SK-N-SH treated with all-trans-retinoic acid at 6 μM for 48 hours (cell line): ENCODE results near the gene E2F6.

Experiments
- ATAC-seq: fragments of 200-7000 bp; cut with Tn5 transposase; 3 replicates; pipeline ENCODE4 v1.9.1; 2020; ENCODE audit warnings: mild to moderate bottlenecking, moderate library complexity
- ARNTL ChIP-seq: fragments of 450-650 bp; formaldehyde crosslinking; IDR thresholded peaks from 2 replicates; pipeline ENCODE4 v1.5.0; 2020; ENCODE audit warnings: low read depth, mild to moderate bottlenecking, moderate library complexity, borderline replicate concordance
- BACH2 ChIP-seq: fragments of 250-450 bp; sonication (Bioruptor Pico); IDR thresholded peaks from 2 replicates; pipeline ENCODE4 v1.9.0; 2021; ENCODE audit warnings: mild to moderate bottlenecking, borderline replicate concordance
- CREB5 ChIP-seq: fragments of 250-450 bp; sonication (Bioruptor Pico); IDR thresholded peaks from 2 replicates; pipeline ENCODE4 v1.5.1; 2020; ENCODE audit warnings: low read depth, mild to moderate bottlenecking, moderate library complexity
- CSDC2 ChIP-seq: fragments of 250-450 bp; sonication (Bioruptor Pico); IDR thresholded peaks from 2 replicates; pipeline ENCODE4 v1.5.0; 2020; ENCODE audit warnings: mild to moderate bottlenecking, moderate library complexity
- CSRNP3 ChIP-seq: fragments of 250-450 bp; sonication (Bioruptor Pico); IDR thresholded peaks from 2 replicates; pipeline ENCODE4 v1.5.1; 2021; ENCODE audit warnings: mild to moderate bottlenecking, moderate library complexity
- ESRRG ChIP-seq: fragments of 250-450 bp; sonication (Bioruptor Pico); IDR thresholded peaks from 2 replicates; pipeline ENCODE4 v1.6.1; 2021; ENCODE audit warnings: mild to moderate bottlenecking
- GLIS3 ChIP-seq: fragments of 250-450 bp; sonication (Bioruptor Pico); IDR thresholded peaks from 2 replicates; pipeline ENCODE4 v1.5.0; 2020; ENCODE audit warnings: mild to moderate bottlenecking, moderate library complexity
- ISL1 ChIP-seq: fragments of 250-450 bp; sonication (Bioruptor Pico); IDR thresholded peaks from 2 replicates; pipeline ENCODE4 v2.1.2; 2022; ENCODE audit warnings: mild to moderate bottlenecking, moderate library complexity
- OSR1 ChIP-seq: fragments of 250-450 bp; sonication (Bioruptor Pico); IDR thresholded peaks from 2 replicates; pipeline ENCODE4 v1.8.0; 2022; ENCODE audit warnings: moderate library complexity, mild to moderate bottlenecking, inconsistent platforms
- PATZ1 ChIP-seq: fragments of 250-450 bp; sonication (Bioruptor Pico); IDR thresholded peaks from 2 replicates; pipeline ENCODE4 v1.8.0; 2020; ENCODE audit warnings: mild to moderate bottlenecking, moderate library complexity, borderline replicate concordance
- POU6F1 ChIP-seq: fragments of 250-450 bp; sonication (Bioruptor Pico); IDR thresholded peaks from 2 replicates; pipeline ENCODE4 v1.8.0; 2021; ENCODE audit warnings: low read depth, mild to moderate bottlenecking, moderate library complexity, borderline replicate concordance
- PPARA ChIP-seq: fragments of 250-450 bp; sonication (Bioruptor Pico); IDR thresholded peaks from 2 replicates; pipeline ENCODE4 v1.5.0; 2020; ENCODE audit warnings: mild to moderate bottlenecking, borderline replicate concordance
- RARB ChIP-seq: fragments of 250-450 bp; sonication (Bioruptor Pico); IDR thresholded peaks from 2 replicates; pipeline ENCODE4 v1.8.0; 2021; ENCODE audit warnings: mild to moderate bottlenecking, moderate library complexity
- SNAI2 ChIP-seq: fragments of 250-450 bp; sonication (Bioruptor Pico); IDR thresholded peaks from 2 replicates; pipeline ENCODE4 v1.5.0; 2020; ENCODE audit warnings: mild to moderate bottlenecking, moderate library complexity
- TOX ChIP-seq: fragments of 250-450 bp; sonication (Bioruptor Pico); IDR thresholded peaks from 2 replicates; pipeline ENCODE4 v1.8.0; 2021; ENCODE audit warnings: mild to moderate bottlenecking, moderate library complexity, borderline replicate concordance
- TSHZ2 ChIP-seq: fragments of 250-450 bp; sonication (Bioruptor Pico); IDR thresholded peaks from 2 replicates; pipeline ENCODE4 v1.5.0; 2020; ENCODE audit warnings: mild to moderate bottlenecking, moderate library complexity
- ZC3H10 ChIP-seq: fragments of 250-450 bp; sonication (Bioruptor Pico); IDR thresholded peaks from 2 replicates; pipeline ENCODE4 v1.5.1; 2021; ENCODE audit warnings: mild to moderate bottlenecking, moderate library complexity
- ZFP3 ChIP-seq: fragments of 250-450 bp; sonication (Bioruptor Pico); IDR thresholded peaks from 2 replicates; pipeline ENCODE4 v1.5.0; 2020; ENCODE audit warnings: mild to moderate bottlenecking, moderate library complexity
- ZFP30 ChIP-seq: fragments of 450-650 bp; formaldehyde crosslinking; IDR thresholded peaks from 2 replicates; pipeline ENCODE4 v1.5.0; 2022; ENCODE audit warnings: mild to moderate bottlenecking, moderate library complexity
- ZNF565 ChIP-seq: fragments of 450-650 bp; formaldehyde crosslinking; conservative IDR thresholded peaks from 2 replicates; pipeline ENCODE4 v1.5.0; 2020; ENCODE audit warnings: low read depth, mild to moderate bottlenecking, moderate library complexity
- ZNF70 ChIP-seq: fragments of 450-650 bp; formaldehyde crosslinking; IDR thresholded peaks from 2 replicates; pipeline ENCODE4 v1.5.0; 2020; ENCODE audit warnings: mild to moderate bottlenecking, moderate library complexity
- ZNF8 ChIP-seq: fragments of 450-650 bp; formaldehyde crosslinking; IDR thresholded peaks from 2 replicates; pipeline ENCODE4 v1.5.0; 2020; ENCODE audit warnings: mild to moderate bottlenecking, moderate library complexity

E2F6 gene

GRCh38 chr2:11508279-11508678 is 42.3 kb upstream of the E2F6 start:
- TF ChIP-seq ZFP30 (CRISPR knock-in tag) (no peak), ISL1 (CRISPR knock-in tag) (no peak), PATZ1 (CRISPR knock-in tag) (no peak), ESRRG (CRISPR knock-in tag) (no peak), ZFP3 (CRISPR knock-in tag) (no peak), GLIS3 (CRISPR knock-in tag) (no peak), RARB (CRISPR knock-in tag) (no peak), CREB5 (CRISPR knock-in tag) (no peak), BACH2 (CRISPR knock-in tag) (no peak), SNAI2 (CRISPR knock-in tag) (no peak), CSDC2 (no peak), PPARA (CRISPR knock-in tag) (no peak), ZNF8 (CRISPR knock-in tag) (no peak)

GRCh38 chr2:11507517-11507916 is 41.6 kb upstream of the E2F6 start:
- no peak for ATAC-seq
- TF ChIP-seq SNAI2 (CRISPR knock-in tag) (no peak), ZNF70 (no peak), POU6F1 (CRISPR knock-in tag) (no peak), ZC3H10 (CRISPR knock-in tag) (no peak), PPARA (CRISPR knock-in tag) (no peak), CSDC2 (no peak), BACH2 (CRISPR knock-in tag) (no peak), OSR1 (no peak), TSHZ2 (CRISPR knock-in tag) (no peak), ZNF565 (CRISPR knock-in tag) (no peak), TOX (CRISPR knock-in tag) (no peak)

More at GRCh38 chr2:11508279-11508678, 42.3 kb upstream of the E2F6 start:
- ATAC-seq: no peak

- no peak for ATAC-seq
- TF ChIP-seq GLIS3 (CRISPR knock-in tag) (no peak), PATZ1 (CRISPR knock-in tag) (no peak), BACH2 (CRISPR knock-in tag) (no peak), TOX (CRISPR knock-in tag) (no peak), ZNF565 (CRISPR knock-in tag) (no peak), ISL1 (CRISPR knock-in tag) (no peak), POU6F1 (CRISPR knock-in tag) (no peak), ZC3H10 (CRISPR knock-in tag) (no peak), ARNTL (CRISPR knock-in tag) (no peak), ZNF70 (no peak), ZFP30 (CRISPR knock-in tag) (no peak), OSR1 (no peak), ZNF8 (CRISPR knock-in tag) (no peak), CSRNP3 (CRISPR knock-in tag) (no peak), CSDC2 (no peak), RARB (CRISPR knock-in tag) (no peak), CREB5 (CRISPR knock-in tag) (no peak)
Observed at GRCh38 chr2:11506611-11506969, 40.6 kb upstream of the E2F6 start.
